Activated naive CD4-positive, alpha-beta T cell treated with anti-CD3 and anti-CD28 coated beads, Interleukin-2, amount 10 ng/mL, durations not matched to agents 7 days and 5 days (primary cell): ENCODE measurements around the gene ITPKB.
"Not testable (repeated sequence)": the region's sequence is repeated elsewhere in the genome, so short reads cannot be mapped to it uniquely, and the experiment has no call there.

Experiments
- CTCF ChIA-PET: fragments of 350-600 bp; sonication (Branson Sonifier 250); formaldehyde crosslinking; loops from one replicate; lab custom pipeline; 2021; ENCODE audit warnings: antibody characterized with exemption; lab: Charles Lee
- DNase-seq: peaks from one replicate; pipeline ENCODE4 v3.0.0-alpha.2; 2020
- H3K27ac Mint-ChIP-seq: one replicate; pipeline ENCODE4 v1.8.0; 2021; ENCODE audit warnings: mild to moderate bottlenecking, moderate library complexity, mixed read lengths
- H3K27me3 Mint-ChIP-seq: one replicate; pipeline ENCODE4 v1.8.0; 2021; ENCODE audit warnings: mild to moderate bottlenecking, mixed read lengths
- H3K36me3 Mint-ChIP-seq: one replicate; pipeline ENCODE4 v1.8.0; 2021; ENCODE audit warnings: mixed read lengths
- H3K4me1 Mint-ChIP-seq: one replicate; pipeline ENCODE4 v1.8.0; 2021; ENCODE audit warnings: mixed read lengths
- H3K4me3 Mint-ChIP-seq: one replicate; pipeline ENCODE4 v1.8.0; 2021; ENCODE audit warnings: mild to moderate bottlenecking, moderate library complexity, mixed read lengths
- H3K9me3 Mint-ChIP-seq: one replicate; pipeline ENCODE4 v1.8.0; 2021; ENCODE audit warnings: mixed read lengths

Gene ITPKB

GRCh38 chr1:226731257-226731893 is 7.7 kb downstream of the ITPKB start:
- peak overlapping the region; percentile 76 for H3K4me3 Mint-ChIP-seq
- H3K27ac Mint-ChIP-seq = peak overlapping the region; percentile 83
- H3K9me3 Mint-ChIP-seq = no peaks in the 10 kb centered on the region
- H3K4me1 Mint-ChIP-seq = peaks cover 91% of the 10 kb centered on the region
- CTCF ChIA-PET = interaction anchor here (0.8 to 8.4 kb wide), 5 partner anchors 21 to 105 kb away, joined by 3 to 66 read pairs (median 3); no protein-coding TSS in a partner anchor
- H3K27me3 Mint-ChIP-seq = no peaks in the 10 kb centered on the region
- H3K36me3 Mint-ChIP-seq = peaks cover 83% of the 10 kb centered on the region
- DNase-seq = no peak

- Mint-ChIP-seq H3K27me3 (no peaks in the 10 kb centered on the region), H3K36me3 (peaks cover 83% of the 10 kb centered on the region), H3K27ac (peak overlapping the region; percentile 83), H3K4me3 (peak overlapping the region; percentile 76), H3K9me3 (no peaks in the 10 kb centered on the region), H3K4me1 (peaks cover 94% of the 10 kb centered on the region)
- no peak for DNase-seq
- CTCF ChIA-PET = interaction anchor here (1.0 to 8.4 kb wide), 5 partner anchors 20 to 104 kb away, joined by 3 to 66 read pairs (median 3); no protein-coding TSS in a partner anchor
These were observed 8.2 kb downstream of the ITPKB start for GRCh38 chr1:226730836-226731235.

- peaks cover 94% of the 10 kb centered on the region for H3K4me1 Mint-ChIP-seq
- H3K4me3 Mint-ChIP-seq = peak overlapping the region; percentile 76
- H3K27ac Mint-ChIP-seq = peak overlapping the region; percentile 83
- no peaks in the 10 kb centered on the region for H3K9me3 Mint-ChIP-seq
- CTCF ChIA-PET = interaction anchor here (1.0 to 8.4 kb wide), 3 partner anchors 19 to 104 kb away, joined by 3 to 66 read pairs (median 3); no protein-coding TSS in a partner anchor
- no peaks in the 10 kb centered on the region for H3K27me3 Mint-ChIP-seq
- H3K36me3 Mint-ChIP-seq = peaks cover 83% of the 10 kb centered on the region
- no peak for DNase-seq
These were observed 9.0 kb downstream of the ITPKB start for GRCh38 chr1:226730071-226730470.

GRCh38 chr1:226728448-226728847 is 10.6 kb downstream of the ITPKB start:
- Mint-ChIP-seq H3K9me3 (no peaks in the 10 kb centered on the region), H3K4me3 (peak overlapping the region; percentile 76), H3K27ac (peak overlapping the region; percentile 83), H3K27me3 (no peaks in the 10 kb centered on the region), H3K36me3 (peaks cover 81% of the 10 kb centered on the region), H3K4me1 (peaks cover 97% of the 10 kb centered on the region)
- no peak for DNase-seq
- CTCF ChIA-PET = interaction anchor here (0.8 to 1.3 kb wide), 3 partner anchors 17 to 84 kb away, joined by 3 to 4 read pairs (median 3); no protein-coding TSS in a partner anchor

- Mint-ChIP-seq H3K27me3 (no peaks in the 10 kb centered on the region), H3K9me3 (no peaks in the 10 kb centered on the region), H3K4me3 (peak overlapping the region; percentile 2), H3K36me3 (peaks cover 79% of the 10 kb centered on the region), H3K4me1 (peaks cover 95% of the 10 kb centered on the region), H3K27ac (peak overlapping the region; percentile 83)
- no peak for DNase-seq
- CTCF ChIA-PET = no interaction called here
These were observed 13.2 kb downstream of the ITPKB start for GRCh38 chr1:226725897-226726267.

GRCh38 chr1:226723657-226724532 is 15.2 kb downstream of the ITPKB start:
- H3K4me3 Mint-ChIP-seq = peak overlapping the region; percentile 61
- H3K36me3 Mint-ChIP-seq = peaks cover 77% of the 10 kb centered on the region
- H3K4me1 Mint-ChIP-seq = peaks cover 94% of the 10 kb centered on the region
- CTCF ChIA-PET = interaction anchor here (0.8 to 1.2 kb wide), 2 partner anchors 71 to 75 kb away, joined by 3 read pairs; no protein-coding TSS in a partner anchor
- H3K9me3 Mint-ChIP-seq = no peaks in the 10 kb centered on the region
- peak overlapping the region; percentile 92 for H3K27ac Mint-ChIP-seq
- no peaks in the 10 kb centered on the region for H3K27me3 Mint-ChIP-seq
- no peak for DNase-seq

- Mint-ChIP-seq H3K27me3 (no peaks in the 10 kb centered on the region), H3K36me3 (peaks cover 77% of the 10 kb centered on the region)
These were observed 16.0 kb downstream of the ITPKB start for GRCh38 chr1:226722901-226723656.

GRCh38 chr1:226722240-226722900 is 16.7 kb downstream of the ITPKB start:
- Mint-ChIP-seq H3K9me3 (no peaks in the 10 kb centered on the region), H3K36me3 (peaks cover 74% of the 10 kb centered on the region), H3K27me3 (no peaks in the 10 kb centered on the region), H3K27ac (peak overlapping the region; percentile 92), H3K4me3 (peak overlapping the region; percentile 58), H3K4me1 (peaks cover 92% of the 10 kb centered on the region)
- CTCF ChIA-PET = interaction anchor here (1.6 kb wide), 1 partner anchor 17 kb away, joined by 3 read pairs; the partner anchor contains the start of gene ITPKB
- no peak for DNase-seq

More at GRCh38 chr1:226722901-226723656, 16.0 kb downstream of the ITPKB start:
- Mint-ChIP-seq H3K27ac (peak overlapping the region; percentile 92), H3K4me3 (peak overlapping the region; percentile 58), H3K4me1 (peaks cover 94% of the 10 kb centered on the region), H3K9me3 (no peaks in the 10 kb centered on the region)
- CTCF ChIA-PET = interaction anchor here (1.2 to 1.6 kb wide), 2 partner anchors 16 to 76 kb away, joined by 3 read pairs; partner anchors contain the start of gene ITPKB
- DNase-seq = peak; percentile 60

GRCh38 chr1:226720574-226720973 is 18.5 kb downstream of the ITPKB start:
- H3K4me1 Mint-ChIP-seq = peaks cover 90% of the 10 kb centered on the region
- CTCF ChIA-PET = interaction anchor here (1.6 kb wide), 1 partner anchor 9 kb away, joined by 5 read pairs; no protein-coding TSS in a partner anchor
- H3K9me3 Mint-ChIP-seq, DNase-seq, H3K4me3 Mint-ChIP-seq, H3K27me3 Mint-ChIP-seq: not testable (repeated sequence)
- H3K36me3 Mint-ChIP-seq = peaks cover 68% of the 10 kb centered on the region
- peak overlapping the region; percentile 33 for H3K27ac Mint-ChIP-seq

GRCh38 chr1:226719596-226720387 is 19.3 kb downstream of the ITPKB start:
- H3K27me3 Mint-ChIP-seq = no peaks in the 10 kb centered on the region
- H3K36me3 Mint-ChIP-seq = peaks cover 68% of the 10 kb centered on the region
- no peak overlapping the region for H3K4me3 Mint-ChIP-seq

GRCh38 chr1:226717256-226717909 is 21.7 kb downstream of the ITPKB start:
- CTCF ChIA-PET = no interaction called here
- H3K36me3 Mint-ChIP-seq = peaks cover 76% of the 10 kb centered on the region

More at GRCh38 chr1:226719596-226720387, 19.3 kb downstream of the ITPKB start:
- H3K27ac Mint-ChIP-seq = peak overlapping the region; percentile 64
- H3K4me1 Mint-ChIP-seq = peaks cover 90% of the 10 kb centered on the region
- peak; percentile 19 for DNase-seq
- CTCF ChIA-PET = interaction anchor here (0.6 to 1.6 kb wide), 3 partner anchors 8 to 65 kb away, joined by 3 to 5 read pairs (median 3); no protein-coding TSS in a partner anchor
- H3K9me3 Mint-ChIP-seq = no peaks in the 10 kb centered on the region

GRCh38 chr1:226716577-226716976 is 22.5 kb downstream of the ITPKB start:
- Mint-ChIP-seq H3K27ac (peak overlapping the region; percentile 62), H3K27me3 (peaks cover 2% of the 10 kb centered on the region), H3K9me3 (peaks cover 13% of the 10 kb centered on the region), H3K36me3 (peaks cover 71% of the 10 kb centered on the region), H3K4me3 (no peak overlapping the region), H3K4me1 (peaks cover 90% of the 10 kb centered on the region)
- no peak for DNase-seq
- CTCF ChIA-PET = no interaction called here

More at GRCh38 chr1:226717256-226717909, 21.7 kb downstream of the ITPKB start:
- DNase-seq = peak; percentile 44
- H3K4me1 Mint-ChIP-seq = peaks cover 90% of the 10 kb centered on the region
- H3K4me3 Mint-ChIP-seq = peak overlapping the region; percentile 12
- H3K27ac Mint-ChIP-seq = peak overlapping the region; percentile 62
- no peaks in the 10 kb centered on the region for H3K27me3 Mint-ChIP-seq
- peaks cover 13% of the 10 kb centered on the region for H3K9me3 Mint-ChIP-seq
